ENCODE data around the gene MARVELD1. TPM values are rescaled to one million over a fixed set of nuclear protein-coding genes. Genes with fewer than 3 reads are reported as not detected.

MARVELD1 gene
- total and polyA plus RNA-seq, 2 of the 8 experiments (the other 6 are each of a cell fraction or from before 2014, with no cell fraction given), result 28.1 to 37.3 TPM

GRCh38 chr10:97705006-97705670 is 8.4 kb upstream of the MARVELD1 start:
- H3K23me2 ChIP-seq (ENCODE audit: low read depth, low read length), result no peaks in the 10 kb centered on the region
- no peak overlapping the region for H3K14ac ChIP-seq (ENCODE audit: insufficient read length)
- TF ChIP-seq CREB1 (IDR thresholded peaks at IDR 0.05), result no peak
- TF ChIP-seq SP2 (IDR thresholded peaks at IDR 0.05; ENCODE audit: low read length), result no peak
- no peak for TF ChIP-seq POLR2AphosphoS5 (IDR thresholded peaks at IDR 0.05; ENCODE audit: low read depth, low read length)
- TF ChIP-seq HDAC6 (IDR thresholded peaks at IDR 0.05; ENCODE audit: low read depth, low read length), result no peak
- no peak for TF ChIP-seq SUZ12 (IDR thresholded peaks at IDR 0.05; ENCODE audit: low read length)
- no peak for TF ChIP-seq POU5F1 (IDR thresholded peaks at IDR 0.05; ENCODE audit: low read depth, low read length)
- TF ChIP-seq SP4 (IDR thresholded peaks at IDR 0.05; ENCODE audit: low read length), result no peak
- TF ChIP-seq HDAC2 (IDR thresholded peaks at IDR 0.05; ENCODE audit: borderline replicate concordance in 1 of 2, low read depth in 2 of 2, low read length in 2 of 2), result no peak
- no peak for TF ChIP-seq TEAD4 (IDR thresholded peaks at IDR 0.05; ENCODE audit: low read depth, low read length)
- no peak for TF ChIP-seq KDM1A (IDR thresholded peaks at IDR 0.05; ENCODE audit: borderline replicate concordance, low read length)
- H3K36me3 ChIP-seq (ENCODE audit: control insufficient read depth in 2 of 4, insufficient read depth in 4 of 4, low read length in 3 of 4), result no peaks in the 10 kb centered on the region
- H4K91ac ChIP-seq (replicated peaks; ENCODE audit: insufficient read length, low read length), result no peak overlapping the region
- H3K18ac ChIP-seq (ENCODE audit: extremely low read depth, low read length), result no peak overlapping the region
- no peak overlapping the region for H2BK15ac ChIP-seq (ENCODE audit: low read length)
- H3K79me2 ChIP-seq (ENCODE audit: control insufficient read depth in 1 of 2, insufficient read depth in 2 of 2, low read length in 2 of 2), result no peaks in the 10 kb centered on the region
- H4K20me1 ChIP-seq (replicated peaks in 1 of 2; ENCODE audit: control insufficient read depth in 1 of 2, insufficient read depth in 2 of 2, low read length in 2 of 2), result no peaks in the 10 kb centered on the region
- H3K27ac ChIP-seq (ENCODE audit: low read depth, low read length), result no peak overlapping the region
- no peak overlapping the region for H2BK20ac ChIP-seq (ENCODE audit: low read length)
- H3K79me1 ChIP-seq (ENCODE audit: low read depth, low read length), result no peaks in the 10 kb centered on the region
- no peak overlapping the region for H3K4ac ChIP-seq (replicated peaks; ENCODE audit: insufficient read length, low read depth, low read length)
- H3K23ac ChIP-seq (ENCODE audit: insufficient read length), result no peak overlapping the region
- H4K5ac ChIP-seq (ENCODE audit: insufficient read length, low read depth, low read length), result no peak overlapping the region
- H4K8ac ChIP-seq (ENCODE audit: extremely low read depth, insufficient read depth, low read length), result no peak overlapping the region
- H3K4me3 ChIP-seq (ENCODE audit: extremely low read depth in 1 of 4, insufficient read depth in 2 of 4, low read depth in 3 of 4, low read length in 4 of 4), result no peak overlapping the region
- no peak for FAIRE-seq
- DNase-seq (ENCODE audit: low read depth in 1 of 2, low spot score in 2 of 2), result no peak
- H2BK12ac ChIP-seq (ENCODE audit: low read depth, low read length), result no peak overlapping the region
- no peak overlapping the region for H3K9ac ChIP-seq (replicated peaks in 1 of 4; ENCODE audit: extremely low read depth in 1 of 4, low read depth in 3 of 4, low read length in 3 of 4)
- POLR2A ChIA-PET (ENCODE audit: partially characterized antibody), result interaction anchor here (1.0 to 1.7 kb wide), 4 partner anchors 9 to 27 kb away, joined by 5 to 7 read pairs (median 6); partner anchors contain the start of genes AVPI1 and MARVELD1
- no peaks in the 10 kb centered on the region for H3K9me3 ChIP-seq (ENCODE audit: insufficient read depth in 2 of 2, low read depth in 1 of 2, low read length in 1 of 2)
- no peak overlapping the region for H2BK5ac ChIP-seq (ENCODE audit: low read depth, low read length)
- H3K27me3 ChIP-seq (replicated peaks in 1 of 4; ENCODE audit: control insufficient read depth in 3 of 4, extremely low read depth in 1 of 4, insufficient read depth in 3 of 4, low read length in 3 of 4), result no peaks in the 10 kb centered on the region
- no peak overlapping the region for H3K56ac ChIP-seq (replicated peaks; ENCODE audit: insufficient read length, low read depth, low read length)
- WGBS, 2 experiments (ENCODE audit: extremely low coverage in 1 of 2, insufficient coverage in 1 of 2, insufficient read length in 1 of 2, insufficient replicate concordance in 2 of 2, low coverage in 1 of 2, low lambda C conversion rate in 2 of 2, missing lambda C conversion rate in 1 of 2), result 73% methylated on average over 3 of the region's 3 CpGs; no CpG with 5 or more reads in 1 of the 2 experiments
- H2BK120ac ChIP-seq (replicated peaks; ENCODE audit: low read depth, low read length), result no peak overlapping the region
- no peak overlapping the region for H2AFZ ChIP-seq (ENCODE audit: low read length)
- CTCF ChIA-PET (ENCODE audit: partially characterized antibody), result interaction anchor here (0.6 to 20.9 kb wide), 12 partner anchors 8 to 343 kb away, joined by 3 to 773 read pairs (median 25); partner anchors contain the start of genes AVPI1, MARVELD1 and ZFYVE27
- H2AK5ac ChIP-seq (ENCODE audit: low read depth, low read length), result no peak overlapping the region
- H3K4me2 ChIP-seq (ENCODE audit: insufficient read depth in 1 of 2, low read depth in 2 of 2, low read length in 2 of 2), result no peak overlapping the region
- H3K4me1 ChIP-seq (replicated peaks in 1 of 4; ENCODE audit: control insufficient read depth in 3 of 4, insufficient read depth in 4 of 4, low read length in 3 of 4), result peaks cover 0 to 4% (median under 1%) of the 10 kb centered on the region in 4 experiments; a peak in 4 of 7 replicates
